ENCODE results near the gene B3GNT8. TPM values are rescaled to one million over a fixed set of nuclear protein-coding genes. Genes with fewer than 3 reads are reported as not detected.

B3GNT8 gene
- total RNA-seq, 1 experiment from 2014 or later, result not detected

- Histone ChIP-seq H4K20me1 (ENCODE audit: insufficient read depth) (no peaks in the 10 kb centered on the region), H3K27me3 (ENCODE audit: insufficient read depth, low read length) (no peaks in the 10 kb centered on the region), H3K4me1 (ENCODE audit: control insufficient read depth in 1 of 2, insufficient read depth in 2 of 2, low read length in 2 of 2) (peaks cover 10 to 12% of the 10 kb centered on the region in 2 experiments), H3K9me3 (ENCODE audit: control insufficient read depth in 1 of 2, insufficient read depth in 1 of 2, low read depth in 1 of 2, low read length in 2 of 2) (no peaks in the 10 kb centered on the region), H3K79me2 (ENCODE audit: insufficient read depth, low read length) (peaks cover 17% of the 10 kb centered on the region), H3K4me3 (replicated peaks in 1 of 2; ENCODE audit: low read depth in 1 of 2, low read length in 2 of 2) (peak overlapping the region in 1 of 2 experiments; percentile 96; a peak in 2 of 4 replicates), H3K9ac (ENCODE audit: low read length) (peak overlapping the region; percentile 85; the same call in 1 of the 2 replicates), H3K9me2 (ENCODE audit: insufficient read depth) (no peaks in the 10 kb centered on the region), H3K27ac (ENCODE audit: low read depth, low read length) (no peak overlapping the region), H3K36me3 (ENCODE audit: control insufficient read depth in 1 of 2, insufficient read depth in 2 of 2, low read length in 2 of 2) (peaks cover 0 to 4% of the 10 kb centered on the region in 2 experiments; a peak in 3 of 4 replicates), H3K4me2 (ENCODE audit: low read length) (peak overlapping the region; percentile 63), H2AFZ (ENCODE audit: low read depth, low read length, poor library complexity, severe bottlenecking) (no peak overlapping the region)
- POLR2A ChIA-PET, result interaction anchor here (1.0 kb wide), 1 partner anchor 9 kb away, joined by 4 read pairs; no protein-coding TSS in a partner anchor
- no peak for ATAC-seq
- RAD21 ChIA-PET (ENCODE audit: low non-redundant PET in 1 of 2, low total read pairs in 2 of 2, uncharacterized antibody in 2 of 2, unreplicated experiment in 2 of 2), result no interaction called here
- CTCF ChIA-PET, result no interaction called here
- TF ChIP-seq SRF (IDR thresholded peaks at IDR 0.05; ENCODE audit: low read depth), result no peak
- no peak for TF ChIP-seq CTCF (IDR thresholded peaks at IDR 0.05 in 2 of 3, conservative IDR thresholded peaks at IDR 0.05 in 1 of 3; ENCODE audit: borderline replicate concordance in 1 of 3, insufficient read depth in 1 of 3, low read depth in 2 of 3, low read length in 2 of 3)
- TF ChIP-seq, protein P1, sequence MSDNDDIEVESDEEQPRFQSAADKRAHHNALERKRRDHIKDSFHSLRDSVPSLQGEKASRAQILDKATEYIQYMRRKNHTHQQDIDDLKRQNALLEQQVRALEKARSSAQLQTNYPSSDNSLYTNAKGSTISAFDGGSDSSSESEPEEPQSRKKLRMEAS (IDR thresholded peaks at IDR 0.05), result no peak
- TF ChIP-seq JUND (IDR thresholded peaks at IDR 0.05), result no peak
- TF ChIP-seq ELF1 (IDR thresholded peaks at IDR 0.05; ENCODE audit: borderline replicate concordance, low read depth), result no peak
- no peak for TF ChIP-seq ATF3 (IDR thresholded peaks at IDR 0.05)
- no peak for TF ChIP-seq ZNF274 (IDR thresholded peaks at IDR 0.05; ENCODE audit: low read depth, low read length)
- no peak for DNase-seq (ENCODE audit: low read depth, low spot score)
- intact Hi-C loops (cut with micrococcal nuclease), result no loop called here
- no TSS peak for BruUV-seq (replicated peaks)
Observed at GRCh38 chr19:41437944-41438574, 10.9 kb upstream of the B3GNT8 start.

Data from HCT116 (cell line).